GM19099 (cell line): Measurements from ENCODE around the gene RSPO4.

Experiments used
- POLR2A ChIP-seq: IDR thresholded peaks from 3 replicates; pipeline ENCODE4 v1.6.1; 2011; ENCODE audit warnings: low read depth; ENCODE audit not compliant: insufficient read length; ENCODE audit errors: extremely low read depth

The RSPO4 gene

GRCh38 chr20:914727-915498, 87.2 kb downstream of the RSPO4 start:
- TF ChIP-seq POLR2A = no peak

GRCh38 chr20:913306-913849, 88.7 kb downstream of the RSPO4 start:
- no peak for TF ChIP-seq POLR2A

GRCh38 chr20:911882-912600, 90.1 kb downstream of the RSPO4 start:
- TF ChIP-seq POLR2A = no peak

- TF ChIP-seq POLR2A = no peak
These were observed 91.0 kb downstream of the RSPO4 start for GRCh38 chr20:910870-911770.

- TF ChIP-seq POLR2A = no peak
These were observed 91.8 kb downstream of the RSPO4 start for GRCh38 chr20:910132-910869.

- TF ChIP-seq POLR2A = no peak
These were observed 92.5 kb downstream of the RSPO4 start for GRCh38 chr20:909641-910040.
